ENCODE results near the gene SLC39A11. TPM values are rescaled to one million over a fixed set of nuclear protein-coding genes. Genes with fewer than 3 reads are reported as not detected.

Gene SLC39A11
- total RNA-seq, 1 experiment from 2014 or later: 15.2 TPM

- Mint-ChIP-seq H3K27ac (no peak overlapping the region), H3K36me3 (ENCODE audit: insufficient read depth in 1 of 3, low read depth in 3 of 3) (no peaks in the 10 kb centered on the region), H3K27me3 (ENCODE audit: low read depth) (peaks cover 3% of the 10 kb centered on the region), H3K4me1 (peaks cover 17 to 24% of the 10 kb centered on the region in 2 experiments), H3K4me3 (no peak overlapping the region), H3K9me3 (no peaks in the 10 kb centered on the region; a peak in 1 of 5 replicates)
- H2BK15ac ChIP-seq (ENCODE audit: low read depth, low read length): no peak overlapping the region
- no CpG with 5 or more reads among the region's 4 CpGs for WGBS (ENCODE audit: extremely low coverage, insufficient read length, low lambda C conversion rate)
- H4K5ac ChIP-seq (ENCODE audit: insufficient read length, low read depth, low read length): no peak overlapping the region
- no peaks in the 10 kb centered on the region for H3K79me1 ChIP-seq (ENCODE audit: insufficient read depth, low read depth, low read length, poor library complexity, severe bottlenecking)
- no peak for DNase-seq
- H3K23ac ChIP-seq (ENCODE audit: insufficient read length, low read depth, low read length): no peak overlapping the region
- H3K9me3 ChIP-seq (ENCODE audit: control insufficient read depth, low read depth, low read length): no peaks in the 10 kb centered on the region
- peaks cover 3% of the 10 kb centered on the region; the same call in 1 of the 2 replicates for H3K4me1 ChIP-seq (ENCODE audit: insufficient read depth, low read length)
- no peak overlapping the region for H4K91ac ChIP-seq (ENCODE audit: insufficient read length, low read depth, low read length)
- no peaks in the 10 kb centered on the region for H3K27me3 ChIP-seq (ENCODE audit: insufficient read depth, low read length)
- H3K14ac ChIP-seq (ENCODE audit: insufficient read depth, low read length): no peak overlapping the region
- no peak overlapping the region for H3K4me2 ChIP-seq (ENCODE audit: insufficient read depth, insufficient read length, low read length)
- no peak overlapping the region for H3T11ph ChIP-seq (ENCODE audit: low read length)
- peaks cover 4% of the 10 kb centered on the region for H3K23me2 ChIP-seq (ENCODE audit: insufficient read length, low read depth, low read length, poor library complexity, severe bottlenecking)
- H3K18ac ChIP-seq (ENCODE audit: insufficient read length, low read depth, low read length): no peak overlapping the region
- TF ChIP-seq CTCF (conservative IDR thresholded peaks at IDR 0.05): no peak
- H2BK120ac ChIP-seq (ENCODE audit: low read depth, low read length, poor library complexity, severe bottlenecking): no peak overlapping the region
- H2BK5ac ChIP-seq (ENCODE audit: insufficient read length, low read length): no peak overlapping the region
- no peak overlapping the region for H3K4ac ChIP-seq (ENCODE audit: low read depth, low read length)
- no peaks in the 10 kb centered on the region for H3K79me2 ChIP-seq (ENCODE audit: insufficient read depth, low read length)
- H4K20me1 ChIP-seq (ENCODE audit: control insufficient read depth, insufficient read depth, insufficient read length): no peaks in the 10 kb centered on the region
- no peak overlapping the region for H3K9ac ChIP-seq (ENCODE audit: extremely low read depth, insufficient read length, low read length)
- no peak overlapping the region for H4K8ac ChIP-seq (replicated peaks; ENCODE audit: insufficient read length, low read depth, low read length)
- no peak overlapping the region for H2BK20ac ChIP-seq (ENCODE audit: low read depth, low read length, poor library complexity, severe bottlenecking)
- H2AFZ ChIP-seq (ENCODE audit: low read length): no peak overlapping the region
- H3K27ac ChIP-seq (ENCODE audit: insufficient read length, low read depth, low read length): no peak overlapping the region
- no peak overlapping the region for H2BK12ac ChIP-seq (ENCODE audit: insufficient read length, low read depth, low read length)
- H3K56ac ChIP-seq (ENCODE audit: insufficient read length, low read depth, low read length): no peak overlapping the region
- H2AK5ac ChIP-seq (ENCODE audit: insufficient read length, low read length): no peak overlapping the region
Observed at GRCh38 chr17:73135766-73136165, 43.3 kb upstream of the SLC39A11 start.
